Breast epithelium (tissue), 4 donors: ENCODE measurements around the gene PPM1H. TPM values are rescaled to one million over a fixed set of nuclear protein-coding genes. Genes with fewer than 3 reads are reported as not detected.
A peak's percentile ranks its signal among the peaks of the same experiment; 100 is the strongest.

Experiments used
- DNase-seq, 2 donors: peaks; one replicate each; pipeline ENCODE4 v3.0.0-alpha.2; 2019; ENCODE audit warnings: low spot score in 2 of 2
- H3K27ac ChIP-seq, 2 donors: fragments of 200-600 bp; sonication (generic) in 1 of 2; one replicate each; pipeline ENCODE4 v1.5.1; 2016 to 2019; ENCODE audit warnings: mild to moderate bottlenecking in 1 of 2
- H3K27me3 ChIP-seq, 2 donors: fragments of 200-600 bp; sonication (generic) in 1 of 2; one replicate each; pipeline versions ENCODE4 v1.5.1 to v1.6.0; 2017 to 2019; ENCODE audit warnings: control low read depth in 1 of 2, mild to moderate bottlenecking in 1 of 2
- H3K36me3 ChIP-seq: fragments of 200-600 bp; one replicate; pipeline ENCODE4 v1.5.1; 2019
- H3K4me1 ChIP-seq, 2 donors: fragments of 200-600 bp; sonication (generic); one replicate each; pipeline ENCODE4 v1.5.1; 2016 to 2019; ENCODE audit warnings: control low read depth in 1 of 2
- H3K4me3 ChIP-seq, 3 donors: fragments of 200-600 bp; sonication (generic); 1 replicate in 2 of 3; 2 replicates in 1 of 3; pipeline ENCODE4 v1.5.1; 2016 to 2019; ENCODE audit warnings: mild to moderate bottlenecking in 3 of 3, moderate library complexity in 2 of 3
- H3K9me3 ChIP-seq, 2 donors: fragments of 200-600 bp; sonication (generic) in 1 of 2; one replicate each; pipeline ENCODE4 v1.5.1; 2016 to 2019; ENCODE audit warnings: control low read depth in 1 of 2
- POLR2A ChIP-seq: fragments of 450-650 bp; IDR thresholded peaks from one replicate; pipeline ENCODE4 v1.6.1; 2016; ENCODE audit warnings: antibody characterized with exemption, mild to moderate bottlenecking, moderate library complexity
- POLR2AphosphoS5 ChIP-seq, 3 donors: sonication (generic); formaldehyde crosslinking; IDR thresholded peaks; one replicate each; pipeline ENCODE4 v1.6.1; 2017; ENCODE audit warnings: antibody characterized with exemption in 3 of 3
- intact Hi-C: fragments of 100-400 bp; cut with DNase I; formaldehyde crosslinking; loops from one replicate; pipeline ENCODE4 v1.15.1; 2023; ENCODE audit warnings: low total_unique reads
- total RNA-seq, 3 donors: library from RNA; depleted of rRNA; stranded (reverse); fragments of >200 nt; gene quantifications; one replicate each; pipeline ENCODE4 v1.1.0, GENCODE V29; 2016
- TF ChIP-seq, protein P1 (sequence below), 3 donors: fragments of 450-650 bp; IDR thresholded peaks; one replicate each; pipeline ENCODE4 v1.5.1; 2016 to 2017; ENCODE audit warnings: antibody characterized with exemption in 3 of 3, mild to moderate bottlenecking in 3 of 3, moderate library complexity in 3 of 3

PPM1H gene
- total RNA-seq, 3 donors from 2014 or later: 2.2 to 15.4 (median 13.5) TPM

GRCh38 chr12:62799126-62799736 lies 135.7 kb downstream of the PPM1H start:
- Histone ChIP-seq H3K27ac (no peak overlapping the region), H3K4me1 (no peaks in the 10 kb centered on the region), H3K27me3 (no peaks in the 10 kb centered on the region), H3K9me3 (no peaks in the 10 kb centered on the region), H3K36me3 (no peaks in the 10 kb centered on the region), H3K4me3 (no peak overlapping the region)
- intact Hi-C loops: no loop called here
- DNase-seq: peak in 1 of 2 donors; percentile 35
- TF ChIP-seq, protein P1, sequence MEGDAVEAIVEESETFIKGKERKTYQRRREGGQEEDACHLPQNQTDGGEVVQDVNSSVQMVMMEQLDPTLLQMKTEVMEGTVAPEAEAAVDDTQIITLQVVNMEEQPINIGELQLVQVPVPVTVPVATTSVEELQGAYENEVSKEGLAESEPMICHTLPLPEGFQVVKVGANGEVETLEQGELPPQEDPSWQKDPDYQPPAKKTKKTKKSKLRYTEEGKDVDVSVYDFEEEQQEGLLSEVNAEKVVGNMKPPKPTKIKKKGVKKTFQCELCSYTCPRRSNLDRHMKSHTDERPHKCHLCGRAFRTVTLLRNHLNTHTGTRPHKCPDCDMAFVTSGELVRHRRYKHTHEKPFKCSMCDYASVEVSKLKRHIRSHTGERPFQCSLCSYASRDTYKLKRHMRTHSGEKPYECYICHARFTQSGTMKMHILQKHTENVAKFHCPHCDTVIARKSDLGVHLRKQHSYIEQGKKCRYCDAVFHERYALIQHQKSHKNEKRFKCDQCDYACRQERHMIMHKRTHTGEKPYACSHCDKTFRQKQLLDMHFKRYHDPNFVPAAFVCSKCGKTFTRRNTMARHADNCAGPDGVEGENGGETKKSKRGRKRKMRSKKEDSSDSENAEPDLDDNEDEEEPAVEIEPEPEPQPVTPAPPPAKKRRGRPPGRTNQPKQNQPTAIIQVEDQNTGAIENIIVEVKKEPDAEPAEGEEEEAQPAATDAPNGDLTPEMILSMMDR (IDR thresholded peaks at IDR 0.05): peak; percentile 89 to 97 (median 94)
- TF ChIP-seq POLR2AphosphoS5 (IDR thresholded peaks at IDR 0.05) (no peak), POLR2A (no peak)

DNA sequence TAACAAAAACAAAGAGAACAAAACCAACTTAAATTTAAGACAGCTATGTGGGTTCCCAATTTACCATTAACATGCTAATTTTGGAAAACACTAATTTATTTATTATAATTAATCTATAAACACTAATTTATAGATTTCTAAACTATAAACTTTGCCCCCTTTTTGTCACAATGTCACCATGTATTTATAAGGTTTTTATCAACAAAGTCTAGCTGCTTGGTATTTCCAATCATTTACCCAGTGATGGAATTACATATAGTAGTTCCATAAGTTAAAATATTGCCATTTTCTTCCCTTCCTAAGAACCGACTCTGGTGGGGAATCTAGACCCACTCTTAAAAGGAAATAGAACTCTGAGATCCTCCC lies 140.7 kb downstream of the PPM1H start:
- no peak for DNase-seq
- Histone ChIP-seq H3K4me3 (no peak overlapping the region), H3K9me3 (no peaks in the 10 kb centered on the region), H3K27me3 (no peaks in the 10 kb centered on the region), H3K4me1 (no peaks in the 10 kb centered on the region), H3K36me3 (no peaks in the 10 kb centered on the region), H3K27ac (peak overlapping the region in 1 of 2 donors; percentile 39)
- TF ChIP-seq, protein P1 (IDR thresholded peaks at IDR 0.05): no peak
- TF ChIP-seq POLR2AphosphoS5 (IDR thresholded peaks at IDR 0.05) (no peak), POLR2A (no peak)
- intact Hi-C loops: loop anchor here (5.0 kb wide), 1 partner anchor 192 kb away; no protein-coding TSS in a partner anchor

DNA sequence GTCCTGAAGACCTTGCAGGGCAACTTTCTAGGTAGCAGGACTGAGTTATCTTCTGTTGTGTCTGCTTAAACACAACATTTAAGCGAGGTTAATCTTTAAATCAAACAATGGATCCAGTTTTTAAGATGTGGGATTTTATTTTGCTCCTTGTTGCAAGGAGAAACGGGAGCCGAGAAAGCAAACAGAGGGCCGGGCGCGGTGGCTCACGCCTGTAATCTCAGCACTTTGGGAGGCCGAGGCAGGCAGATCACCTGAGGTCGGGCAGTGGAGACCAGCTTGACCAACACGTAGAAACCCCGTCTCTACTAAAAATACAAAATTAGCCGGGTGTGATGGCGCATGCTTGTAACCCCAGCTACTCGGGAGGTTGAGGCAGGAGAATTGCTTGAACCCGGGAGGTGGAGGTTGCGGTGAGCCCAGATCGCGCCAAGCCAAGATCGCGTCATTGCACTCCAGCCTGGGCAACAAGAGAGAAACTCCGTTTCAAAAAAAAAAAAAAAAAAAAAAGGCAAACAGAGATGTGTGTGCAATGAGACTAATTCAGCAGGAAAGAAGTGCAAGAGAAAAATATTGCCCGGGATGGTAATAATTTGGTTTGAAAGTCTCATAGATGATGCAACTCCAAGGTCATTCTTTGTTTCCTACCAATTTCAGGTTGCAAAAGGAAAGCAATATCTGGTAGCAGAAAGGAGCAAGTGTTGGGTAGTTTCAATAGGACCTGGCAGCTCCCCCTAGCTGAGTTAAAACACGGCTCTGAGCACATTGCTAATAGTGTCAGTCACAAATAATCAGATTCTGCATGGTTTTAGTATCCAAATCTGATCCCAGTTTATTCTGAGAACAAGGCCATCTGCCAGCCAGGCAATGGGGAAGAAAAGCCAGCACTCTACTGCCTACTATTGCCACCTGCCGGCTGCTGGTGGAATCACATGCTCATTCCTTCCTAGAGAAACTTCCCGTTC lies 141.4 kb downstream of the PPM1H start:
- Histone ChIP-seq H3K9me3 (no peaks in the 10 kb centered on the region), H3K4me3 (no peak overlapping the region), H3K36me3 (no peaks in the 10 kb centered on the region), H3K27me3 (no peaks in the 10 kb centered on the region), H3K4me1 (no peaks in the 10 kb centered on the region), H3K27ac (peak overlapping the region in 1 of 2 donors; percentile 39)
- TF ChIP-seq, protein P1 (IDR thresholded peaks at IDR 0.05): peak; percentile 95 to 96 (median 96)
- TF ChIP-seq POLR2AphosphoS5 (IDR thresholded peaks at IDR 0.05): peak; percentile 33 to 74 (median 64)
- TF ChIP-seq POLR2A: no peak
- intact Hi-C loops: loop anchor here (5.0 kb wide), 1 partner anchor 191 kb away; no protein-coding TSS in a partner anchor
- DNase-seq: peak; percentile 81 to 82

DNA sequence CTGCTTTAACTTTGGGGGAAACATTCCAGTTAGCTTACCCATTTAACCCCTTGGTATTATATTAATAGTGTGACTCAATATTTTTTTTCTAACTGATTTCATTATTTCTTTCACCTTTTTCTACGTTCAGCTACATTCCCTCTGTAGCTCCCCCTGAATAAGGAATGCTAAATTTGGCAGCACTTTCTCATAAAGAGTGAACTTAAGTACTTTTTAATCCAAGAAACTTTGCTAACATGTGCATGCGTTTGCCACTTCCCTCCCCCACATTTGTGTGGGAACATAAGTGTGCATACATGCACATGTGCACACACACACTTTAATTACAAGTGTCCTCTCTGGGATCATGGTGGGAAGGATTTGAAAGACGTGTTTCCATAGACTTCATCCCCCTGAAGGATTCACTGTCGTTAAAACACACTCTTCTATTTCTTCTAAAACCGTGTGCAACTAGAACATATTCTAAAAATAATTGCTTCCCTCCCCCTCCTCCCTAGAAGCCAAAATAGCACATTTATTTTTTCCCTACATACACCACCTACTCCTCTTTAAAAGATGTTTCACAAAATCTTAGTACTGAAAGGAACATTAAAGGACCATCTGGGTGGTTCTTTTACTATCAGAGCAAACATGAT lies 142.6 kb downstream of the PPM1H start:
- TF ChIP-seq POLR2AphosphoS5 (IDR thresholded peaks at IDR 0.05): no peak
- TF ChIP-seq, protein P1 (IDR thresholded peaks at IDR 0.05): no peak
- no peak for TF ChIP-seq POLR2A
- Histone ChIP-seq H3K36me3 (no peaks in the 10 kb centered on the region), H3K4me3 (no peak overlapping the region), H3K4me1 (no peaks in the 10 kb centered on the region), H3K27ac (no peak overlapping the region), H3K27me3 (no peaks in the 10 kb centered on the region), H3K9me3 (no peaks in the 10 kb centered on the region)
- DNase-seq: no peak
- intact Hi-C loops: loop anchor here (5.0 kb wide), 1 partner anchor 190 kb away; no protein-coding TSS in a partner anchor
